Adrenal gland (tissue), 5 donors: ENCODE measurements around the gene PLPPR2.

Experiments
- POLR2A ChIP-seq, 2 donors: fragments of 450-650 bp; IDR thresholded peaks; one replicate each; pipeline ENCODE4 v1.6.1; 2017; ENCODE audit warnings: antibody characterized with exemption in 2 of 2, mild to moderate bottlenecking in 2 of 2, moderate library complexity in 1 of 2
- TF ChIP-seq, protein P1 (sequence below), 6 experiments: fragments of 450-650 bp in 4 of 6; fragments of 200-600 bp in 2 of 6; sonication (generic) in 1 of 6; IDR thresholded peaks; 1 replicate in 5 of 6; 2 replicates in 1 of 6; pipeline versions ENCODE4 v1.5.1 to v1.8.0; 2016 to 2021; ENCODE audit warnings: antibody characterized with exemption in 6 of 6, mild to moderate bottlenecking in 2 of 6, moderate library complexity in 1 of 6
- donor health status: DM: no; HTN: no; CAD: no.

DNA sequence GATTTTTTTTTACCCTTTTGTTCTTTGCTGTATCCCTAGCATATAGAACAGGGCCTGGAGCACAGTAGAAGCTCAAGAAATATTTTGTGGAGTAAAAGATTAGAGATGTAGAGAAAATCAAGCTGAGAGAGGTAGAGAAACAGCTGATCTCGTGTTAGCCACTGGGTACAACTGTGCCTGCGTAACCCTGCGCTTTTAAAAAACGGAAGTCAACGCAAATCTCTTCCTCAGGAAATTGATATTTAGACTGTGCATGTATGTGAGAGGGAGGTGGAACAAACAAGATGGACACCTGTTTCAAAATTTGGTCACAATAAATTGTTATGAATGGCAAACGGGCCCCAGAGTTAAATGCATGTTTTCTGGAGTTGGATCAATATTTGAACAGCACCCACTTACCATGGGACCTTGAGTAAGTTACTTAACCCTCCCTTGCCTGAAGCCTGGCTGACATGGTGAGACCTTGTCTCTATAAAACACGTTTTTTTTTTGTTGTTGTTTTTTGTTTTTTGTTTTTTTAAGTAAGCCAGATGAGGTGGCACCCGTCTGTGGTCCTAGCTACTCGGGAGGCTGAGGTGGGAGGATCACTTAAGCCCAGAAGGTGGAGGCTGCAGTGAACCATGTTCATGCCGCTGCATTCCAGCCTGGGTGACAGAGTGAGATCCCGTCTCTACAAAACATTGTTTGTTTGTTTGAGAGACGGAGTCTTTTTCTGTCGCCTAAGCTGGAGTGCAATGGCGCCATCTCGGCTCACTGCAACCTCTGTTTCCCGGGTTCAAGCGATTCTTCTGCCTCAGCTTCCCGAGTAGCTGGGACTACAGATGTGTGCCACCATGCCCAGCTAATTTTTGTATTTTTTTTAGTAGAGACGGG is 32.2 kb downstream of the PLPPR2 start:
- TF ChIP-seq, protein P1, sequence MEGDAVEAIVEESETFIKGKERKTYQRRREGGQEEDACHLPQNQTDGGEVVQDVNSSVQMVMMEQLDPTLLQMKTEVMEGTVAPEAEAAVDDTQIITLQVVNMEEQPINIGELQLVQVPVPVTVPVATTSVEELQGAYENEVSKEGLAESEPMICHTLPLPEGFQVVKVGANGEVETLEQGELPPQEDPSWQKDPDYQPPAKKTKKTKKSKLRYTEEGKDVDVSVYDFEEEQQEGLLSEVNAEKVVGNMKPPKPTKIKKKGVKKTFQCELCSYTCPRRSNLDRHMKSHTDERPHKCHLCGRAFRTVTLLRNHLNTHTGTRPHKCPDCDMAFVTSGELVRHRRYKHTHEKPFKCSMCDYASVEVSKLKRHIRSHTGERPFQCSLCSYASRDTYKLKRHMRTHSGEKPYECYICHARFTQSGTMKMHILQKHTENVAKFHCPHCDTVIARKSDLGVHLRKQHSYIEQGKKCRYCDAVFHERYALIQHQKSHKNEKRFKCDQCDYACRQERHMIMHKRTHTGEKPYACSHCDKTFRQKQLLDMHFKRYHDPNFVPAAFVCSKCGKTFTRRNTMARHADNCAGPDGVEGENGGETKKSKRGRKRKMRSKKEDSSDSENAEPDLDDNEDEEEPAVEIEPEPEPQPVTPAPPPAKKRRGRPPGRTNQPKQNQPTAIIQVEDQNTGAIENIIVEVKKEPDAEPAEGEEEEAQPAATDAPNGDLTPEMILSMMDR (IDR thresholded peaks at IDR 0.05) = no peak
- no peak for TF ChIP-seq POLR2A (IDR thresholded peaks at IDR 0.05)
